ENCODE data around the gene JPH4.

GRCh38 chr14:23621204-23621931 lies 42.8 kb upstream of the JPH4 start:
- TF ChIP-seq, protein P1, sequence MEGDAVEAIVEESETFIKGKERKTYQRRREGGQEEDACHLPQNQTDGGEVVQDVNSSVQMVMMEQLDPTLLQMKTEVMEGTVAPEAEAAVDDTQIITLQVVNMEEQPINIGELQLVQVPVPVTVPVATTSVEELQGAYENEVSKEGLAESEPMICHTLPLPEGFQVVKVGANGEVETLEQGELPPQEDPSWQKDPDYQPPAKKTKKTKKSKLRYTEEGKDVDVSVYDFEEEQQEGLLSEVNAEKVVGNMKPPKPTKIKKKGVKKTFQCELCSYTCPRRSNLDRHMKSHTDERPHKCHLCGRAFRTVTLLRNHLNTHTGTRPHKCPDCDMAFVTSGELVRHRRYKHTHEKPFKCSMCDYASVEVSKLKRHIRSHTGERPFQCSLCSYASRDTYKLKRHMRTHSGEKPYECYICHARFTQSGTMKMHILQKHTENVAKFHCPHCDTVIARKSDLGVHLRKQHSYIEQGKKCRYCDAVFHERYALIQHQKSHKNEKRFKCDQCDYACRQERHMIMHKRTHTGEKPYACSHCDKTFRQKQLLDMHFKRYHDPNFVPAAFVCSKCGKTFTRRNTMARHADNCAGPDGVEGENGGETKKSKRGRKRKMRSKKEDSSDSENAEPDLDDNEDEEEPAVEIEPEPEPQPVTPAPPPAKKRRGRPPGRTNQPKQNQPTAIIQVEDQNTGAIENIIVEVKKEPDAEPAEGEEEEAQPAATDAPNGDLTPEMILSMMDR (IDR thresholded peaks at IDR 0.05; ENCODE audit: low read depth, low read length, poor library complexity, severe bottlenecking): no peak
- TF ChIP-seq EZH2phosphoT487 (IDR thresholded peaks at IDR 0.05; ENCODE audit: borderline replicate concordance, low read length): no peak
